AG04450 (cell line): ENCODE data around the gene MFGE8. TPM values are rescaled to one million over a fixed set of nuclear protein-coding genes. Genes with fewer than 3 reads are reported as not detected.

Source experiments
- CTCF ChIA-PET: fragments of 300-600, 350-600 bp; formaldehyde crosslinking; extraction: SDS; loops from one replicate; lab custom pipeline; 2022; ENCODE audit warnings: antibody characterized with exemption, inconsistent platforms; lab: Charles Lee
- POLR2A ChIA-PET: fragments of 350-600 bp; formaldehyde crosslinking; extraction: SDS; loops from one replicate; lab custom pipeline; 2021; ENCODE audit warnings: antibody characterized with exemption, inconsistent platforms; lab: Yijun Ruan, JAX
- DNase-seq: peaks from one replicate; pipeline ENCODE4 v3.0.0-alpha.2; 2011; ENCODE audit warnings: low read depth, low spot score
- H3K27ac ChIP-seq: one replicate; pipeline ENCODE4 v1.5.1; 2012; ENCODE audit warnings: low read depth, low read length, control low read depth
- H3K27me3 ChIP-seq: one replicate; pipeline ENCODE4 v1.6.0; 2012; ENCODE audit warnings: low read length; ENCODE audit not compliant: control insufficient read depth, insufficient read depth
- H3K4me3 ChIP-seq: 2 replicates; pipeline ENCODE4 v1.5.1; 2011; ENCODE audit warnings: mild to moderate bottlenecking, low read depth, low read length, control low read depth
- H3K9me3 ChIP-seq: 2 replicates; pipeline ENCODE4 v1.5.1; 2012; ENCODE audit warnings: low read length; ENCODE audit not compliant: control insufficient read depth, insufficient read depth
- polyA plus RNA-seq: library from polyadenylated mRNA; depleted of rRNA; stranded (reverse); fragments of >200 nt; gene quantifications from 2 replicates; pipeline ENCODE4 v1.2.3, GENCODE V29; 2011
- TF ChIP-seq, protein P1 (sequence below): IDR thresholded peaks from 2 replicates; pipeline ENCODE4 v1.5.1; 2011; ENCODE audit warnings: low read depth, low read length, control low read depth, inconsistent platforms

MFGE8 gene
- polyA plus RNA-seq, 1 experiment, result 904 TPM

DNA sequence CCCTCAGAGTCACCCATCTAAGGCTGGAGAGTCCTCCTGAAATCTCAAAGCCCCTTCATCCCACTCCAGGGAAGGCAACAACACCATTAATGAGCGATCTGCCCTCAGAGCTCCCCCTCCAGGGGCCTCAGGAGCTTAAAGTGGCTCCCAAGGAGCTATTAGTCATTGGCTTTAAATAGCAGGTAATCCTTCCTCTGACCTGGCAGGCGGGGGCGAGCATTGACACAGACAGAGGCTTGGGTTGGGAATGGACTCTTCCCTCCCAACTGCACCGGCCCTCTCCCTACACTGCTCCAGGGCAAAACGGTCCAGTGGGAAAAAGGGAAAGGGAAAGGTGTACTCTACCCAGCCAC lies 1.4 kb downstream of the MFGE8 start:
- ChIA-PET POLR2A (interaction anchor here (0.5 to 1.3 kb wide), 7 partner anchors 10 to 92 kb away, joined by 3 to 4 read pairs (median 3); no protein-coding TSS in a partner anchor), CTCF (interaction anchor here (1.0 to 1.6 kb wide), 5 partner anchors 8 to 266 kb away, joined by 3 to 9 read pairs (median 4); no protein-coding TSS in a partner anchor)
- Histone ChIP-seq H3K27ac (peak overlapping the region; percentile 80), H3K9me3 (no peaks in the 10 kb centered on the region; the same call in 1 of the 2 replicates), H3K27me3 (no peaks in the 10 kb centered on the region), H3K4me3 (peak overlapping the region; percentile 80)
- TF ChIP-seq, protein P1, sequence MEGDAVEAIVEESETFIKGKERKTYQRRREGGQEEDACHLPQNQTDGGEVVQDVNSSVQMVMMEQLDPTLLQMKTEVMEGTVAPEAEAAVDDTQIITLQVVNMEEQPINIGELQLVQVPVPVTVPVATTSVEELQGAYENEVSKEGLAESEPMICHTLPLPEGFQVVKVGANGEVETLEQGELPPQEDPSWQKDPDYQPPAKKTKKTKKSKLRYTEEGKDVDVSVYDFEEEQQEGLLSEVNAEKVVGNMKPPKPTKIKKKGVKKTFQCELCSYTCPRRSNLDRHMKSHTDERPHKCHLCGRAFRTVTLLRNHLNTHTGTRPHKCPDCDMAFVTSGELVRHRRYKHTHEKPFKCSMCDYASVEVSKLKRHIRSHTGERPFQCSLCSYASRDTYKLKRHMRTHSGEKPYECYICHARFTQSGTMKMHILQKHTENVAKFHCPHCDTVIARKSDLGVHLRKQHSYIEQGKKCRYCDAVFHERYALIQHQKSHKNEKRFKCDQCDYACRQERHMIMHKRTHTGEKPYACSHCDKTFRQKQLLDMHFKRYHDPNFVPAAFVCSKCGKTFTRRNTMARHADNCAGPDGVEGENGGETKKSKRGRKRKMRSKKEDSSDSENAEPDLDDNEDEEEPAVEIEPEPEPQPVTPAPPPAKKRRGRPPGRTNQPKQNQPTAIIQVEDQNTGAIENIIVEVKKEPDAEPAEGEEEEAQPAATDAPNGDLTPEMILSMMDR, result no peak
- no peak for DNase-seq

- CTCF ChIA-PET, result interaction anchor here (1.1 to 1.5 kb wide), 4 partner anchors 13 to 108 kb away, joined by 3 to 6 read pairs (median 3); no protein-coding TSS in a partner anchor
- POLR2A ChIA-PET, result interaction anchor here (0.6 kb wide), 1 partner anchor 113 kb away, joined by 3 read pairs; no protein-coding TSS in a partner anchor
- Histone ChIP-seq H3K27me3 (no peaks in the 10 kb centered on the region), H3K27ac (no peak overlapping the region), H3K4me3 (0 out of 2 replicates have a peak overlapping the region, but pooled peaks have one; percentile 10), H3K9me3 (no peaks in the 10 kb centered on the region; the same call in 1 of the 2 replicates)
- DNase-seq, result no peak
- TF ChIP-seq, protein P1, result no peak
Measured at GRCh38 chr15:88909956-88910831, 3.0 kb downstream of the MFGE8 start.

DNA sequence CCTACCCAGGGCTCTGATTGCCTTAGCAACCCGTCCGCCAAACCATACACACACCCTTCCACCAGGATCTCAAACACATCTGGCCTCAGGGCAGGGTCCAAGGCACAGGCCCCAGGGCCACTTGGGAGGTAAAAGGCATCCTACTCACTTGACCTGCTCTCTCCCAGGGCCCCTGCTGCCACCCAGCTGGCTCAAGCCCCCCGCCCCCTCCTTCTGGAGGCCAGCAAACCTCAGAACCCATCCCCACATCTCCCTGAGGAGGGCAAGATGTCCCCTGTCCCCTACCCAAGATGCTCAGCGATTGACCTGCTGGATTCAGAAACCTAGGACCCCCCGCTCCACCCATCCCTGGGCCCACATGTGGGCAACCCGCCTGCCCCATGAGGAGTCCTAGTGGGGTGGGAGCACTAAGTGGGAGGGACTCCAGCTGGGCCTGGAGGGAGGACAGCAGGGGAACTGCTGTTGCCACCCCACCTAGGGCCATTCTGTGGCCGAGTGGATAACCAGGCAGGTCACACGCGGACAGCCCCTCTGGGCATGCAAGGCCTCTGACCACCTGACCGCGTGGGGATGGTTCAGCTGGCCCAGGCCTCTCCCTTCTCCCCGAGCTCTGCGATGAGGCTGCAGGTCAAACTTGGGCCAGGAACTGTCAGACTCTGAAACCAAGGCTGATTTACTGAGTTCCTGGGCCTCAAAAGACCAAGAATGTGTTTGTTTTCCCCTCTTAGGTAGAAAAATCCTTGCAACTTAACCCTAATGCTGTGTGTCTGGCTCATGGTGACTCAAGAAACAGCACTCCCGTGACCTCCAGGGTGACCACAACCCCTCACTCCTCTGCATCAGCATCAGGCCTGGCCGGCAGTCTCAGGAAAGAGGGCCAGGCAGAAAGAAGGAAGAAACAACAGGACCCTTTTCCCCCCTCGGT lies 4.2 kb downstream of the MFGE8 start:
- ChIA-PET CTCF (interaction anchor here (0.7 to 1.4 kb wide), 3 partner anchors 11 to 149 kb away, joined by 3 to 6 read pairs (median 5); no protein-coding TSS in a partner anchor), POLR2A (no interaction called here)
- TF ChIP-seq, protein P1, result no peak
- Histone ChIP-seq H3K27me3 (no peaks in the 10 kb centered on the region), H3K9me3 (no peaks in the 10 kb centered on the region; the same call in 1 of the 2 replicates), H3K4me3 (peak overlapping the region; percentile 13), H3K27ac (peak overlapping the region; percentile 39)
- DNase-seq, result no peak

DNA sequence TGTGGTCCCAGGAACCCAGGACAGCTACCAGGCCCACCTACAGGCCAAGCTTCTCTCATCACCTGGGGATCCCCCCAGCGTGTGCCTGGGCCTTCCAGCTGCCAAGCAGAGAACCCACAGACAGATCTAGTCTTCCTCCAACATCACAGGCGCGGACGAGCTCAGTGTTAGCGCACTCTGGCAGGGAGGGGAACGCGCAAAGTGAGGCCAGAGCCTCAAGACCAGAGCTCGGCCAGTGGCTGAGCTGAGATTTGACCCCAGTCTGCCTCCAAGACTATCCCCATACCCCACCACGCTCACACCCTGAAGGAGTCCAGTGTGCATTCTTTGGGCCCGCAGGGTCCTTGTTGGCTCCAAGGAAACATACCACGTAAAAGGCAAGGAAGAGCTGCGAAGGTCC lies 5.1 kb downstream of the MFGE8 start:
- ChIA-PET CTCF (interaction anchor here (0.7 to 1.4 kb wide), 3 partner anchors 10 to 270 kb away, joined by 3 to 6 read pairs (median 5); no protein-coding TSS in a partner anchor), POLR2A (no interaction called here)
- H3K27me3 ChIP-seq, result no peaks in the 10 kb centered on the region
- H3K27ac ChIP-seq, result no peak overlapping the region
- no peaks in the 10 kb centered on the region; the same call in 1 of the 2 replicates for H3K9me3 ChIP-seq
- TF ChIP-seq, protein P1, result no peak
- no peak for DNase-seq
- H3K4me3 ChIP-seq, result no peak overlapping the region
